Stimulated activated memory B cell treated with anti-CD40 and anti-IgM and Interleukin-4, amounts not matched to agents 10 μg/mL and 1 μg/mL and 100 μg/mL, for 72 hours (primary cell): ENCODE data around the gene ATAD5.
"Not testable (repeated sequence)": the region's sequence is repeated elsewhere in the genome, so short reads cannot be mapped to it uniquely, and the experiment has no call there.

ENCODE experiments used
- ATAC-seq: fragments of 150-1000 bp; cut with Tn5 transposase; 2 replicates; pipeline ENCODE4 v1.10.0; 2021
- H3K27ac Mint-ChIP-seq: one replicate; pipeline ENCODE4 v1.8.0; 2022; ENCODE audit warnings: mild to moderate bottlenecking, mixed read lengths
- H3K27me3 Mint-ChIP-seq: one replicate; pipeline ENCODE4 v1.8.0; 2022; ENCODE audit warnings: mixed read lengths
- H3K36me3 Mint-ChIP-seq: one replicate; pipeline ENCODE4 v1.8.0; 2022; ENCODE audit warnings: mixed read lengths
- H3K4me1 Mint-ChIP-seq: one replicate; pipeline ENCODE4 v1.8.0; 2022; ENCODE audit warnings: mixed read lengths
- H3K4me3 Mint-ChIP-seq: one replicate; pipeline ENCODE4 v1.8.0; 2022; ENCODE audit warnings: mild to moderate bottlenecking, moderate library complexity, mixed read lengths
- H3K9me3 Mint-ChIP-seq: one replicate; pipeline ENCODE4 v1.8.0; 2022; ENCODE audit warnings: mixed read lengths

ATAD5 gene

DNA sequence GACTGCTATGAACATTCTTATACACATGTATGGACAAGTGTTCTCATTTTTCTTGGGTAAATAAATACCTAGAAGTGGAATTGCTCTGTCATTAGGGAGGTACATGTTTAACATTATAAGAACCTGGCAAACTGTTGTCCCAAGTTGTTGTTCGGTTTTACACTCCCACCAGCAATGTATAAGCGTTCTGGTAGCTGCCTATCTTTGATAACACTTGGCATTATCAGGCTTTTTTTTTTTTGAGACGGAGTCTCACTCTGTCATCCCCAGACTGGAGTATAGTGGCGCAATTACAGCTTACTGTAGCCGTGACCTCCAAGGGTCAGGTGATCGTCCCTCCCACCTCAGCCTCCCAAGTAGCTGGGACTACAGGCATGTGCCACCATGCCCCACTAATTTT lies 16.3 kb downstream of the ATAD5 start:
- no peaks in the 10 kb centered on the region for H3K9me3 Mint-ChIP-seq

DNA sequence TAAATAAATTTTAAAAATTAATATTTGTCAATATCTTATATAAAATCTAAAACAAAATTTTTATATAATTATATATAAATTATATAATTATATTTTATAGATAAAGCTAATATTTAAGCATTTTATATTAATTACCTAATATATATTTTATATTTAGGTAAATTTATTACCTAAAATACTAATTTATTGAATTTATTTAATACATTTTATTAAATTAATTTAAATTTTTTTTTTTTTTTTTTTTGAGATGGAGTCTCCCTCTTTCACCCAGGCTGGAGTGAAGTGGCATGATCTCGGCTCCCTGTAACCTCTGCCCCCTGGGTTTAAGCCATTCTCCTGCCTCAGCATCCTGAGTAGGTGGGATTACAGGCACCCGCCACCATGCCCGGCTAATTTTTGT lies 22.4 kb downstream of the ATAD5 start:
- Mint-ChIP-seq H3K4me1 (no peaks in the 10 kb centered on the region), H3K27me3 (no peaks in the 10 kb centered on the region), H3K27ac (no peak overlapping the region), H3K9me3 (no peaks in the 10 kb centered on the region), H3K4me3 (no peak overlapping the region), H3K36me3 (peaks cover 15% of the 10 kb centered on the region)
- no peak for ATAC-seq

More for the DNA sequence above, 16.3 kb downstream of the ATAD5 start:
- ATAC-seq = no peak
- H3K4me1 Mint-ChIP-seq = no peaks in the 10 kb centered on the region
- no peak overlapping the region for H3K27ac Mint-ChIP-seq
- H3K27me3 Mint-ChIP-seq = no peaks in the 10 kb centered on the region
- H3K36me3 Mint-ChIP-seq = peaks cover 18% of the 10 kb centered on the region
- no peak overlapping the region for H3K4me3 Mint-ChIP-seq

DNA sequence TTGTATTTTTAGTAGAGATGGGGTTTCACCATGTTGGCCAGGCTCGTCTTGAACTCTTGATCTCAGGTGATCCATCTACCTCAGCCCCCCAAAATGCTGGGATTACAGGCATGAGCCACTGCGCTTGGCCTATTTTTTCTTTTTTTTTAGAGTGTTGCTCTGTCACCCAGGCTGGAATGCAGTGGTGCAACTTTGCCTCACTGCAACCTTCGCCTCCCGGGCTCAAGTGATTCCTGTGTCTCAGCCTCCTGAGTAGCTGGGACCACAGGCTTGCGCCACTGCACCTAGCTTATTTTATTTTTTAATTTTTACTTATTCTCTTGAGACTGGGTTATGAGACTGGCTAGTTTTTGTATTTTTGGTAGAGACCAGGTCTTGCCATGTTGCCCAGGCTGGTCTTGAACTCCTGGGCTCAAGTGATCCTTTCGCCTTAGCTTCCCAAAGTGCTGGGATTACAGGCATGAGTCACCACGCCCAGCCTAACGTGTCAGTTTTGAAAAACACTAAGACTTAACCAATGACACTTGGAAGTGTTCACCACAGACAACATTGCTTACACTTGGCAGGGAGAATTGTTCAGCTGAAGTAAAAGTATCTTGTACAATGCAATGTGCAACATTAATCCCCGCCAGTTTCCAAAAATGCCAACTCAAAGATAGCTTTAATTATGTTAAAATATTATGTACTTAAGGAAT lies 26.9 kb downstream of the ATAD5 start:
- no peak for ATAC-seq
- no peaks in the 10 kb centered on the region for H3K27me3 Mint-ChIP-seq
- no peaks in the 10 kb centered on the region for H3K9me3 Mint-ChIP-seq
- H3K27ac Mint-ChIP-seq = no peak overlapping the region
- peaks cover 13% of the 10 kb centered on the region for H3K36me3 Mint-ChIP-seq
- no peak overlapping the region for H3K4me3 Mint-ChIP-seq
- no peaks in the 10 kb centered on the region for H3K4me1 Mint-ChIP-seq

DNA sequence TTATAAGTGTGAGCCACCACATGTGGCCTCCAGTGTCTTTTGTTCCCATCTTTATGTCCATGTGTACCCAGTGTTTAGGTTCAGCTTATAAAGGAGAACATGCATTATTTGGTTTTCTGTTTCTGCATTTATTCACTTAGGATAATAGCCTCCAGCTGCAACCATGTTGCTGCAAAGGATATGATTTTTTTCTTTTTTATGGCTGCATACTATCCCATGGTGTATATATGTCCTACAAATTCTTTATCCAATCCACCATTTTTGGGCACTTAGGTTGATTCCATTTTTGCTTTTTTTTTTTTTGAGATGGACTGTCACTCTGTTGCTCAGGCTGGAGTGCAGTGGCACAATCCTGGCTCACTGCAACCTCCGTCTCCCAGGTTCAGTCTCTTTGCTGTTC lies 32.9 kb downstream of the ATAD5 start:
- ATAC-seq = no peak
- no peaks in the 10 kb centered on the region for H3K4me1 Mint-ChIP-seq
- no peak overlapping the region for H3K4me3 Mint-ChIP-seq
- no peaks in the 10 kb centered on the region for H3K27me3 Mint-ChIP-seq
- H3K36me3 Mint-ChIP-seq = peaks cover 35% of the 10 kb centered on the region
- H3K27ac Mint-ChIP-seq = no peak overlapping the region
- H3K9me3 Mint-ChIP-seq = no peaks in the 10 kb centered on the region

DNA sequence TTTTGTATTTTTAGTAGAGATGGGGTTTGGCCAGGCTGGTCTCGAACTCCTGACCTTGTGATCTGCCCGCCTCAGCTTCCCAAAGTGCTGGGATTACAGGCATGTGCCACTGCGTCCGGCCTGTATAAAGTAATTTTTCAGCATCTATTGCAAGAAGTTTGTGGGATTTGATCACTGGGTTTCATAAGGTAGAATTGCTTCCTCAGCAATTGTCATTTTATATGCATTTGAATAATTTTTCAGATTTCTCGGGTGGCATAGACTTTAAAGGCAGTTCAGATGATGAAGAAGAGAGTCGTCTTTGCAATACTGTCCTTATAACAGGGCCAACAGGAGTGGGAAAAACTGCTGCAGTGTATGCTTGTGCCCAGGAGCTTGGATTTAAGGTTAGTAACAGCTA lies 37.2 kb downstream of the ATAD5 start:
- Mint-ChIP-seq H3K36me3 (peaks cover 43% of the 10 kb centered on the region), H3K27me3 (no peaks in the 10 kb centered on the region), H3K9me3 (no peaks in the 10 kb centered on the region), H3K27ac (no peak overlapping the region), H3K4me1 (no peaks in the 10 kb centered on the region), H3K4me3 (no peak overlapping the region)
- ATAC-seq = no peak

DNA sequence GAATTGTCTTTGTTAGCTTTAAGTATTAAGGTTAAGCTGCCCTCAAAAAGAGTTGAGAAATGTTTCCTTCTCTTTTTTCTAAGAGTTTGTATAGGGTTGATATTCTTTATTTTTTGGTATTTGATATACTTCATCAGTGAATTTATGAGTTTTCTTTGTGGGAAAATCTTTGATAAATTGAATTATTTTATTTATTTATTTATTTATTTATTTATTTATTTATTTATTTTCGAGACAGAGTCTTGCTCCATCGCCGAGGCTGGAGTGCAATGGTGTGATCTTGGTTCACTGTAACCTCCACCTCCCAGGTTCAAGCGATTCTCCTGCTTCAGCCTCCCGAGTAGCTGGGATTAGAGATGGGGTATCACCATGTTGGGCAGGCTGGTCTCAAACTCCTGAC lies 54.4 kb downstream of the ATAD5 start:
- no peak overlapping the region for H3K27ac Mint-ChIP-seq
- no peaks in the 10 kb centered on the region for H3K36me3 Mint-ChIP-seq
- H3K27me3 Mint-ChIP-seq = no peaks in the 10 kb centered on the region
- no peaks in the 10 kb centered on the region for H3K4me1 Mint-ChIP-seq
- H3K9me3 Mint-ChIP-seq = no peaks in the 10 kb centered on the region
- ATAC-seq = no peak
- H3K4me3 Mint-ChIP-seq = no peak overlapping the region

DNA sequence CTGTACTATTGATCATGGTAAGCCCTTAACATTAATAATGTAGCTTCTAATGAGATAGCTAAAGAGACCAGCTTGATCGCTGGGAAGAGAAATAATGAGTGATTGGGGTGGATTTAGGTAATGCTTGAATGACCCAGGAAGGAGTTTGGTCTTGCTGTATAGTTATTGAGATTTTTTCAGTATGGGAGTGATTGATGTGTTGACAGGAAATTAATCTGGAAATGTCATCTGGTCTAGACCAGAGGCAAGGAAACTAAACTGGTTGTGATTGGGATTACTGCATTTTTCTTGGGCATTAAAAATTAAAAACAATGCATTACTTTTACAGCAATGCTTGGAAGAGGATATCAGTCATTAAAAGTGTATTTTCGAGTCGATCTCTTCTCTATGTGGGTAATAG lies 62.5 kb downstream of the ATAD5 start:
- ATAC-seq = no peak
- Mint-ChIP-seq H3K9me3 (no peaks in the 10 kb centered on the region), H3K36me3 (peaks cover 16% of the 10 kb centered on the region), H3K27me3 (no peaks in the 10 kb centered on the region), H3K4me3 (no peak overlapping the region), H3K27ac (no peak overlapping the region), H3K4me1 (no peaks in the 10 kb centered on the region)

DNA sequence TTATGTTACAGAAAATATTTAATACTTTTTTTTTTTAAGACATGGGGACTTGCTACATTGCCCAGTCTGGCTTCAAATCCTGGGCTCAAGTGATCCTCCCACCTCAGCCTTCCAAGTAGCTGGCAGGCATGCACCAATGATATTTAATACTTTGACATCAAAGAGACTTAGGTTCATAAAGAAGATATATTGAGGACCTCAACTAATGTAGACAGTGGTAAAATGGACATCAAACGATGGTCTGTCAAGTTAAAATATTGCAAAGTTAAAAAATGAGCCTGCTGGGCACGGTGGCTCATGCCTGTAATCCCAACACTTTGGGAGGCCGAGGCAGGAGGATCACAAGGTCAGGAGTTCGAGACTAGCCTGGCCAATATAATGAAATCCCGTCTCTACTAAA lies 65.5 kb downstream of the ATAD5 start:
- H3K4me1 Mint-ChIP-seq = peaks cover 13% of the 10 kb centered on the region
- no peak overlapping the region for H3K27ac Mint-ChIP-seq
- H3K9me3 Mint-ChIP-seq = no peaks in the 10 kb centered on the region
- peaks cover 26% of the 10 kb centered on the region for H3K36me3 Mint-ChIP-seq
- ATAC-seq = no peak
- H3K4me3 Mint-ChIP-seq = no peak overlapping the region
- H3K27me3 Mint-ChIP-seq = no peaks in the 10 kb centered on the region

DNA sequence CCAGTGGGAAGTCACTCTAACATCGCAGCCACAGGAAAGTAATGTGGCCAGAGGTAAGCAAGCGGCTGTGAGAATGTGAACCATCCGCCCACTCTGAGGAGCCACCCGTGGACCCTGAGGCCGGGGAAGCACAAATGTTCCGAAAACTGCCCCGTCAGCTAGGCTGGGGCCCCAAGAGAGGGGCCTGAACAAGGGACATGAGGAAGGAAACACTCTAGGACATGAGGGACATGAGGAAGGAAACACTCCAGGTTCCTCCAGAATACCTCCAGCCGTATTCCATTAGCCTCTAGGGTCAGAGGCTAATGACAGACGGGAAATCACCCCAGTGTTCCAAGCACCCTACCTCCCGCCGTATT lies 74.0 kb downstream of the ATAD5 start:
- Mint-ChIP-seq H3K36me3 (peaks cover 24% of the 10 kb centered on the region), H3K27ac (peak overlapping the region; percentile 94), H3K4me1 (peaks cover 47% of the 10 kb centered on the region), H3K27me3 (no peaks in the 10 kb centered on the region), H3K9me3 (no peaks in the 10 kb centered on the region), H3K4me3 (peak overlapping the region; percentile 92)
- ATAC-seq = peak; percentile 42

DNA sequence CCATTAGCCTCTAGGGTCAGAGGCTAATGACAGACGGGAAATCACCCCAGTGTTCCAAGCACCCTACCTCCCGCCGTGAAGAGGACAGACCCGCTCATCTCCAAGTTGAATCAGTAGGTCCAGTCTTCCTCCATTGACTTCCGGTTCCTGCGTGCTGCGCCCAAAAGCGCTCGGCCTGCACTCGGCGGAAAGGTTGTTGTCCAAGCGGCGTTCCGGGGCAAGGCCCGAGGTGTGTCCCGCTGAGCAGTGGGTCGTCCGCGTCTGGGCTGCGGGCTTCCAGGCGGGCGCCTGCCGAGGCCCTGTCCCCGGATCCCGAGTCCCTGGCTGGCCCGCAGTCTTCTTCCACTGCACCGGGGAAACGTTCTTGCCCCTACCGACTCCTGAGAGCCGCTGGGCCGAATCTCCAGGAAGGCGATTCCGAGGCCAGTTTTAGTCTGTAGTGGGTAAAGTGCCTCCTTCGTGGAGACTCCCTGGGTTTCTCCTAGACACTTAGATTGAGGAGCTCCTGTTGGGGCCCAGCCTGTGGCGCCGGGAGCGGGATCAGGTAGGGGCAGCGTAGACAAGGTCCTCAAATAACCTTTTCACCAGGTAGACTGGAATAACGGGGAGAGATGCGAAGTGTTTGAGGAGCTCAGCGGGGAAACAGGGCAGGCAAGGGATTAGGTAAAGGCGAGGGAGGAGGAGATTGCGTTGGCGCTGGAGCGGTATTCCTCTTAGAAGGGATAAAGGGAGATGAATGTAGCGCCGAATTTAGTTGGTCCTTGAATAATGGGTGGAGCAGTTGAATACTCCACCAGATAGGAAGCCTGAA lies 74.5 kb downstream of the ATAD5 start, which contains the start of gene TEFM:
TEFM (minus strand) TSS at position 138 of the 811 bp plus-strand sequence; CDS start at position 98, 40 bp downstream.
- Mint-ChIP-seq H3K36me3 (peaks cover 22% of the 10 kb centered on the region), H3K9me3 (no peaks in the 10 kb centered on the region), H3K4me3 (peak within 1 kb of the TSS; percentile 92), H3K27ac (peak within 1 kb of the TSS; percentile 94), H3K27me3 (no peaks in the 10 kb centered on the region), H3K4me1 (peaks cover 45% of the 10 kb centered on the region)
- ATAC-seq = peak; percentile 98

DNA sequence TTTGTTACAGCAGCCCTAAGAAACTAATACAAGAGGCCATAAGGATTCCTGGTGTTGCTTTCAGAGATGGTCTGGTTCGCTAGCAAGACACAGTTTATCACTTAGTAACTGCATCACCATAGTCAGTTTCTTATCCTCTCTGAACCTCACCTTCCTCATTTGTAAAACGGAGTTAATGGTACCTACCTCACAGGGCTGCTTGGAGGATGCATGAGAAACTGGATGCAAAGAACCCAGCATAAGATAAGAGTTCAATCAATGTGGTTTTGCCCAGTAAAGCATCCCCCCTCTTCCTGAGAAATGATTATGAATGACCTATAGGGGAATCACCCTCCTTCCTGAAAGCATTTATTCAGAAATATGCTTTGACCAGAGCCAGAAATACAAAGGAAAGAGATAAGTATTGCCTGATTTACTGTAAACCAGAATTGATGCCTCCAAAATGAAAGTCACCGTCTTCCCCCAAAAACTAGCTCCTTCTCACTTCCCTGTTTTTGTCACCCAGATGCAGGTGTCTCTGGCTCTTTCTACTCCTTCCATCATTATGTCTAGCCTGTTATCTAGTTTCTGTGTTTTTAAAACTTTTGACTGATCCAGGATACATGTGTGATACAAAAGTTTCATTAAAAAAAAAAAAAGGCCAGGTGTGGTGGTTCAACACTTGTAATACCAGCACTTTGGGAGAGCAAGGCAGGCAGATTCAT lies 77.1 kb downstream of the ATAD5 start:
- Mint-ChIP-seq H3K9me3 (no peaks in the 10 kb centered on the region), H3K27ac (no peak overlapping the region), H3K36me3 (peaks cover 5% of the 10 kb centered on the region), H3K4me3 (no peak overlapping the region), H3K4me1 (peaks cover 26% of the 10 kb centered on the region), H3K27me3 (no peaks in the 10 kb centered on the region)
- ATAC-seq = peak; percentile 32

DNA sequence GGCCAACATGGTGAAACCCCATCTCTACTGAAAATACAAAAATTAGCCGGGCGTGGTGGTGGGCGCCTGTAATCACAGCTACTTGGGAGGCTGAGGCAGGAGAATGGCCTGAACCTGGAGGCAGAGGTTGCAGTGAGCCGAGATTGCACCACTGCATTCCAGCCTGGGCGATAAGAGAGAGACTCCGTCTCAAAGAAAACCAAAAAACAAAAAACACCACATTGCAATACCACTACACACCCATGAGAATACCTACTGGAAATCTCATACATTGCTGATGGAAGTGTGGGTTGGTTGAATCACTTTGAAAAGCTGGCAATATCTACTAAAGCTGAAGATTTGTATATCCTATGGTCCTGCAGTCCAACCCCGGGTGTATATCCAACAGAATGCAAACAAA lies 78.4 kb downstream of the ATAD5 start:
- H3K27me3 Mint-ChIP-seq, H3K36me3 Mint-ChIP-seq, H3K9me3 Mint-ChIP-seq, ATAC-seq, H3K27ac Mint-ChIP-seq, H3K4me3 Mint-ChIP-seq: not testable (repeated sequence)
- H3K4me1 Mint-ChIP-seq = peaks cover 24% of the 10 kb centered on the region

DNA sequence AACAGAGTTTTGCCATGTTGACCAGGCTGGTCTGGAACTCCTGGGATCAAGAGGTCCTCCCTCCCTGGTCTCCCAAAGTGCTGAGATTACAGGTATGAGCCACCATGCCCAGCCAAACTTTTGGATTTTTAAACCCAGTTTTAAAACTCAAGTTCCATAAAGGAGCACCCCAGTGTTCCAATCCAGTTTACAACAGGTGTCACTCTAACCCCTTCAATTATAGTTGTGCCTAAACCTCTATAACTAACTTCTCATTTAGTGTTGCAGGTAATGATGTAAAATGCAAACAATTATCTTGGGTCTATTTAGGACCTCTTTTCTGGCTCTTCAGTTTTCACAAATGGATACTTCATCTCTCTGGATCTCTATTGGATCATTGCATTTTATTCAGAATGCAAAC lies 82.2 kb downstream of the ATAD5 start:
- H3K27me3 Mint-ChIP-seq = no peaks in the 10 kb centered on the region
- H3K9me3 Mint-ChIP-seq = no peaks in the 10 kb centered on the region
- no peaks in the 10 kb centered on the region for H3K36me3 Mint-ChIP-seq
- H3K4me1 Mint-ChIP-seq = peaks cover 3% of the 10 kb centered on the region
- H3K4me3 Mint-ChIP-seq = no peak overlapping the region
- no peak overlapping the region for H3K27ac Mint-ChIP-seq
- no peak for ATAC-seq

DNA sequence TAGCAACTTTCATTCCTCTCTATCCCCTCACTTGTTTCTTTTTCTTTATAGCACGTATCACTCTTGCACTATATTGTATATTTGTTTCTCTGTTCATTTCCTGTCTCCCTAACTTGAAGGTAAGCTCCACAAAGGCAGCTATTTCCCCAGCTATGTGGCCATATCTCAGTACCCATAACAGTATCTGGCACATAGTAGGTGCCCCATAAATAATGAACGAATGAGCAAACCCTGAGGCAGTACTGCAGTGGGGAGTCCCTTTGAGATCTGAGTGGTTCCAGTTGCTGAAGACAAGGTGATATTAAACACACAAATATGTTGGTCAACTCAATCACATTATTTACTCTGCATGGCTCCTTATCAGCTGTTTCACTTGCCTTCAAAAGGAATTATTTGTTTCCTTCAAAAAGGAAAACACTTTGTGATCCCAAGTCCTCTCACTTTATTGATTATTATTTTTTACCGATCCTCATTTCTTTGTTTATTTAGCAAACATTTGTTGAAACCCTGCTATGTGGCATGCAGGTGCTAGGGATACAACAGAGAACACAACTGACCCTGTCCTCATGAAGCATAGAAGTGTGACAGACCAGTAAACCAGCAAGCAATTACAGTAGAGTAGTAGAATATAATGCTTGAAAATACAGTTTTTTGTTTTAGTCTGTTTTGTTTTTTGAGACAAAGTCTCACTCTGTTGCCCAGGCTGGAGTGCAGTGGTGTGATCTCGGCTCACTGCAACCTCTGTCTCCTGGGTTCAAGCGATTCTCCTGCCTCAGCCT lies 84.3 kb downstream of the ATAD5 start:
- H3K4me3 Mint-ChIP-seq = no peak overlapping the region
- ATAC-seq = no peak
- no peaks in the 10 kb centered on the region for H3K36me3 Mint-ChIP-seq
- H3K27me3 Mint-ChIP-seq = no peaks in the 10 kb centered on the region
- no peaks in the 10 kb centered on the region for H3K9me3 Mint-ChIP-seq
- no peak overlapping the region for H3K27ac Mint-ChIP-seq
- H3K4me1 Mint-ChIP-seq = peaks cover 9% of the 10 kb centered on the region

DNA sequence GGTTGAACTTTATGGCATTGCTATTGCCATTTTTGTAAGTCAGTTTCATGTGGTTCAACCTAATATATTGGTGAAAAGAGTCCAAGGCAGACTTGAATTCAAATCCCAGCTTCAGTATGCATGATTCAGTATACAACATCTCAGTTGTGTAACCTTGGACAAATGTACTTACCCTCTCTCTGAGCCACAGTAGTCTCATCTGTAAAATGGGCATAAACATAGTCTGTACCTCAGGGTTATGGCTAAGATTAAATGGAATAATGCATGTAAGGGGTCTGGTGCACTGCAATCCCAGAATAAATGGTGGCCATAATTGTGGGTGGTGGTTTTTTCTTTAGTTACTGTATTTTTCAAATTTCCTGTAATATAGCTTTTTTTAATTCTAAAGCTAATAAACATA lies 85.3 kb downstream of the ATAD5 start:
- no peaks in the 10 kb centered on the region for H3K9me3 Mint-ChIP-seq
- no peak overlapping the region for H3K4me3 Mint-ChIP-seq
- H3K4me1 Mint-ChIP-seq = peaks cover 16% of the 10 kb centered on the region

More for the DNA sequence above, 85.3 kb downstream of the ATAD5 start:
- Mint-ChIP-seq H3K27ac (no peak overlapping the region), H3K27me3 (no peaks in the 10 kb centered on the region), H3K36me3 (no peaks in the 10 kb centered on the region)
- ATAC-seq = no peak
